HEK293 (cell line): ENCODE measurements around the gene C17orf107.

Experiments used
- CTCF ChIA-PET: fragments of 350-600 bp; formaldehyde crosslinking; extraction: SDS; loops from one replicate; lab custom pipeline; 2021; ENCODE audit warnings: antibody characterized with exemption; lab: Yijun Ruan, JAX
- POLR2A ChIA-PET: fragments of 300-600 bp; formaldehyde crosslinking; extraction: SDS; loops from one replicate; lab custom pipeline; 2020; ENCODE audit warnings: antibody characterized with exemption, inconsistent platforms; lab: Yijun Ruan, JAX
- H3K27ac ChIP-seq: fragments of 200-500 bp; sonication (Bioruptor generic); 2 replicates; pipeline ENCODE4 v1.5.1; 2014; ENCODE audit warnings: low read depth, low read length, control low read depth, inconsistent platforms; ENCODE audit errors: extremely low read depth
- H3K36me3 ChIP-seq, 2 experiments: fragments of 200-500 bp in 1 of 2; sonication (Bioruptor generic) in 1 of 2; 1 replicate in 1 of 2; 2 replicates in 1 of 2; pipeline ENCODE4 v1.5.1; 2014 to 2017; ENCODE audit warnings: inconsistent platforms in 2 of 2, low read length in 2 of 2; ENCODE audit not compliant: control insufficient read depth in 2 of 2, insufficient read depth in 1 of 2
- H3K4me1 ChIP-seq: fragments of 200-500 bp; sonication (Bioruptor generic); 2 replicates; pipeline ENCODE4 v1.5.1; 2014; ENCODE audit warnings: mild to moderate bottlenecking, low read length, inconsistent platforms; ENCODE audit not compliant: control insufficient read depth, insufficient read depth
- H3K4me3 ChIP-seq: 2 replicates; pipeline ENCODE4 v1.5.1; 2011; ENCODE audit warnings: low read depth, mild to moderate bottlenecking, control low read depth, low read length, moderate library complexity
- H3K9me3 ChIP-seq: fragments of 200-500 bp; sonication (Bioruptor generic); 2 replicates; pipeline ENCODE4 v1.5.1; 2014; ENCODE audit warnings: low read depth, low read length, inconsistent platforms; ENCODE audit not compliant: control insufficient read depth, insufficient read depth
- GLI2 ChIP-seq: fragments of 450-650 bp; formaldehyde crosslinking; IDR thresholded peaks from 2 replicates; pipeline ENCODE4; 2017; ENCODE audit warnings: missing biosample characterization, missing genetic modification characterization, low read depth, borderline replicate concordance
- GLIS1 ChIP-seq: fragments of 450-650 bp; formaldehyde crosslinking; IDR thresholded peaks from 2 replicates; pipeline ENCODE4 v1.5.1; 2016; ENCODE audit warnings: missing biosample characterization, missing genetic modification characterization
- KLF7 ChIP-seq: fragments of 450-650 bp; formaldehyde crosslinking; IDR thresholded peaks from 2 replicates; pipeline ENCODE4 v1.5.1; 2016; ENCODE audit warnings: missing biosample characterization, missing genetic modification characterization, borderline replicate concordance
- MYNN ChIP-seq: fragments of 450-650 bp; formaldehyde crosslinking; IDR thresholded peaks from 2 replicates; pipeline ENCODE4 v1.5.1; 2016; ENCODE audit warnings: missing biosample characterization, missing genetic modification characterization, borderline replicate concordance
- SCRT1 ChIP-seq: fragments of 450-650 bp; formaldehyde crosslinking; IDR thresholded peaks from 2 replicates; pipeline ENCODE4 v1.5.1; 2016; ENCODE audit warnings: missing biosample characterization, missing genetic modification characterization, borderline replicate concordance
- SCRT2 ChIP-seq: fragments of 450-650 bp; formaldehyde crosslinking; IDR thresholded peaks from 2 replicates; pipeline ENCODE4 v1.5.1; 2016; ENCODE audit warnings: missing biosample characterization, missing genetic modification characterization
- TSHZ1 ChIP-seq: fragments of 450-650 bp; formaldehyde crosslinking; IDR thresholded peaks from 2 replicates; pipeline ENCODE4 v1.5.1; 2016; ENCODE audit warnings: missing biosample characterization, missing genetic modification characterization, borderline replicate concordance
- ZBTB1 ChIP-seq: fragments of 450-650 bp; formaldehyde crosslinking; IDR thresholded peaks from 2 replicates; pipeline ENCODE4 v1.5.1; 2016; ENCODE audit warnings: missing biosample characterization, missing genetic modification characterization
- ZBTB6 ChIP-seq: fragments of 450-650 bp; formaldehyde crosslinking; IDR thresholded peaks from 2 replicates; pipeline ENCODE4 v1.5.1; 2017; ENCODE audit warnings: missing biosample characterization, missing genetic modification characterization
- ZIC2 ChIP-seq: fragments of 450-650 bp; formaldehyde crosslinking; IDR thresholded peaks from 2 replicates; pipeline ENCODE4 v1.5.1; 2016; ENCODE audit warnings: missing biosample characterization, missing genetic modification characterization
- ZNF112 ChIP-seq: fragments of 450-650 bp; formaldehyde crosslinking; IDR thresholded peaks from 2 replicates; pipeline ENCODE4 v1.5.0; 2017; ENCODE audit warnings: missing biosample characterization, missing genetic modification characterization
- ZNF19 ChIP-seq: fragments of 450-650 bp; formaldehyde crosslinking; IDR thresholded peaks from 2 replicates; pipeline ENCODE4; 2016; ENCODE audit warnings: missing biosample characterization, missing genetic modification characterization, low read depth
- ZNF26 ChIP-seq: fragments of 450-650 bp; formaldehyde crosslinking; IDR thresholded peaks from 2 replicates; pipeline ENCODE4 v1.5.1; 2016; ENCODE audit warnings: missing biosample characterization, missing genetic modification characterization
- ZNF513 ChIP-seq: fragments of 450-650 bp; IDR thresholded peaks from 2 replicates; pipeline ENCODE4 v1.5.1; 2018; ENCODE audit warnings: missing biosample characterization, missing genetic modification characterization
- ZNF677 ChIP-seq: fragments of 450-650 bp; IDR thresholded peaks from 2 replicates; pipeline ENCODE4 v1.5.0; 2018; ENCODE audit warnings: missing biosample characterization, mild to moderate bottlenecking, missing genetic modification characterization, moderate library complexity
- ZNF704 ChIP-seq: fragments of 450-650 bp; formaldehyde crosslinking; IDR thresholded peaks from 2 replicates; pipeline ENCODE4 v1.5.1; 2016; ENCODE audit warnings: missing biosample characterization, missing genetic modification characterization
- ZNF791 ChIP-seq: fragments of 450-650 bp; formaldehyde crosslinking; IDR thresholded peaks from 2 replicates; pipeline ENCODE4 v1.5.1; 2016; ENCODE audit warnings: missing biosample characterization, missing genetic modification characterization
- ZNF830 ChIP-seq: fragments of 450-650 bp; IDR thresholded peaks from 2 replicates; pipeline ENCODE4 v1.5.0; 2018; ENCODE audit warnings: missing biosample characterization, missing genetic modification characterization, low read depth, mild to moderate bottlenecking, moderate library complexity
- ZSCAN23 ChIP-seq: fragments of 450-650 bp; formaldehyde crosslinking; IDR thresholded peaks from 2 replicates; pipeline ENCODE4 v1.5.1; 2016; ENCODE audit warnings: missing biosample characterization, missing genetic modification characterization

The C17orf107 gene

GRCh38 chr17:4934173-4934979 lies 35.0 kb downstream of the C17orf107 start (continued):
- TF ChIP-seq TSHZ1 (tag by site-specific recombination): no peak

GRCh38 chr17:4935650-4936049 lies 36.3 kb downstream of the C17orf107 start:
- TF ChIP-seq ZIC2 (tag by site-specific recombination) (peak; percentile 53), GLIS1 (peak; percentile 70), ZNF112 (tag by site-specific recombination) (no peak)
- H3K9me3 ChIP-seq: no peaks in the 10 kb centered on the region
- H3K4me1 ChIP-seq: peaks cover 3% of the 10 kb centered on the region
- H3K27ac ChIP-seq: no peak overlapping the region
- ChIA-PET POLR2A (interaction anchor here (0.5 to 2.3 kb wide), 3 partner anchors 13 to 26 kb away, joined by 3 to 9 read pairs (median 6); partner anchors contain the start of gene PFN1), CTCF (interaction anchor here (0.5 kb wide), 1 partner anchor 242 kb away, joined by 3 read pairs; no protein-coding TSS in a partner anchor)
- H3K36me3 ChIP-seq: peaks cover 14 to 54% of the 10 kb centered on the region in 2 experiments
- H3K4me3 ChIP-seq: no peak overlapping the region

- H3K4me3 ChIP-seq: no peak overlapping the region
- peaks cover 7% of the 10 kb centered on the region for H3K4me1 ChIP-seq
- POLR2A ChIA-PET: interaction anchor here (1.0 to 2.3 kb wide), 3 partner anchors 12 to 31 kb away, joined by 4 to 9 read pairs (median 6); partner anchors contain the start of genes PFN1 and SPAG7
- TF ChIP-seq ZBTB1 (tag by site-specific recombination): no peak
- no peak for TF ChIP-seq ZNF19 (tag by site-specific recombination)
- TF ChIP-seq ZNF830 (tag by site-specific recombination): no peak
- no peak for TF ChIP-seq ZNF677 (tag by site-specific recombination)
- TF ChIP-seq ZNF704: no peak
- TF ChIP-seq ZBTB6 (tag by site-specific recombination): no peak
- no peak for TF ChIP-seq KLF7 (tag by site-specific recombination)
- TF ChIP-seq MYNN (tag by site-specific recombination): no peak
- no peak for TF ChIP-seq ZNF26
- TF ChIP-seq SCRT1 (tag by site-specific recombination): no peak
- TF ChIP-seq ZNF791 (tag by site-specific recombination): no peak
- TF ChIP-seq GLI2 (tag by site-specific recombination): no peak
- TF ChIP-seq SCRT2 (tag by site-specific recombination): no peak
- TF ChIP-seq ZNF513 (tag by site-specific recombination): no peak
- no peak for TF ChIP-seq ZSCAN23 (tag by site-specific recombination)
- TF ChIP-seq, all 188 proteins: peak for 0
- Histone ChIP-seq H3K9me3 (no peaks in the 10 kb centered on the region), H3K36me3 (peaks cover 10 to 48% of the 10 kb centered on the region in 2 experiments), H3K27ac (no peak overlapping the region; the same call in 1 of the 2 replicates)
- CTCF ChIA-PET: interaction anchor here (0.5 to 1.2 kb wide), 3 partner anchors 27 to 146 kb away, joined by 3 to 4 read pairs (median 3); no protein-coding TSS in a partner anchor
Observed at GRCh38 chr17:4936436-4936835, 37.1 kb downstream of the C17orf107 start.
